ENCODE measurements around the gene WWOX.
"Not testable (repeated sequence)": the region's sequence is repeated elsewhere in the genome, so short reads cannot be mapped to it uniquely, and the experiment has no call there.

Gene WWOX

GRCh38 chr16:78504401-78504851 is 405.0 kb downstream of the WWOX start:
- no peak for DNase-seq (ENCODE audit: low spot score)

- no peak for DNase-seq (ENCODE audit: low spot score)
These were observed 405.6 kb downstream of the WWOX start for GRCh38 chr16:78505036-78505435.

GRCh38 chr16:78505544-78506366 is 406.3 kb downstream of the WWOX start:
- DNase-seq (ENCODE audit: low spot score) = peak; percentile 92

- DNase-seq (ENCODE audit: low spot score) = no peak
These were observed 407.1 kb downstream of the WWOX start for GRCh38 chr16:78506367-78507193.

GRCh38 chr16:78507576-78507975 is 408.1 kb downstream of the WWOX start:
- DNase-seq (ENCODE audit: low spot score) = peak; percentile 6

- no peak for DNase-seq (ENCODE audit: low spot score)
These were observed 410.5 kb downstream of the WWOX start for GRCh38 chr16:78509965-78510364.

GRCh38 chr16:78510496-78510895 is 411.0 kb downstream of the WWOX start:
- no peak for DNase-seq (ENCODE audit: low spot score)

GRCh38 chr16:78513838-78514237 is 414.4 kb downstream of the WWOX start:
- DNase-seq (ENCODE audit: low spot score) = peak; percentile 3

- not testable (repeated sequence) for DNase-seq (ENCODE audit: low spot score)
These were observed 415.4 kb downstream of the WWOX start for GRCh38 chr16:78514888-78515287.

GRCh38 chr16:78515421-78515820 is 416.0 kb downstream of the WWOX start:
- no peak for DNase-seq (ENCODE audit: low spot score)

GRCh38 chr16:78516006-78516736 is 416.7 kb downstream of the WWOX start:
- DNase-seq (ENCODE audit: low spot score) = no peak

GRCh38 chr16:78519896-78520295 is 420.4 kb downstream of the WWOX start:
- DNase-seq (ENCODE audit: low spot score) = no peak

GRCh38 chr16:78520470-78520869 is 421.0 kb downstream of the WWOX start:
- DNase-seq (ENCODE audit: low spot score) = no peak

- no peak for DNase-seq (ENCODE audit: low spot score)
These were observed 422.9 kb downstream of the WWOX start for GRCh38 chr16:78522327-78522726.

- no peak for DNase-seq (ENCODE audit: low spot score)
These were observed 423.9 kb downstream of the WWOX start for GRCh38 chr16:78523212-78523985.

GRCh38 chr16:78524066-78524595 is 424.7 kb downstream of the WWOX start:
- no peak for DNase-seq (ENCODE audit: low spot score)

- no peak for DNase-seq (ENCODE audit: low spot score)
These were observed 428.8 kb downstream of the WWOX start for GRCh38 chr16:78528265-78528664.

- DNase-seq (ENCODE audit: low spot score) = no peak
These were observed 430.4 kb downstream of the WWOX start for GRCh38 chr16:78529881-78530280.

- no peak for DNase-seq (ENCODE audit: low spot score)
These were observed 430.8 kb downstream of the WWOX start for GRCh38 chr16:78530283-78530682.

- DNase-seq (ENCODE audit: low spot score) = no peak
These were observed 435.6 kb downstream of the WWOX start for GRCh38 chr16:78535098-78535497.

- DNase-seq (ENCODE audit: low spot score) = no peak
These were observed 438.1 kb downstream of the WWOX start for GRCh38 chr16:78537511-78537910.
